ENCODE data around the gene CBX4. TPM values are rescaled to one million over a fixed set of nuclear protein-coding genes. Genes with fewer than 3 reads are reported as not detected.

The CBX4 gene
- total and polyA plus RNA-seq, 2 of the 4 experiments (the other 2 are of a cell fraction) = 3.2 to 9.4 TPM

DNA sequence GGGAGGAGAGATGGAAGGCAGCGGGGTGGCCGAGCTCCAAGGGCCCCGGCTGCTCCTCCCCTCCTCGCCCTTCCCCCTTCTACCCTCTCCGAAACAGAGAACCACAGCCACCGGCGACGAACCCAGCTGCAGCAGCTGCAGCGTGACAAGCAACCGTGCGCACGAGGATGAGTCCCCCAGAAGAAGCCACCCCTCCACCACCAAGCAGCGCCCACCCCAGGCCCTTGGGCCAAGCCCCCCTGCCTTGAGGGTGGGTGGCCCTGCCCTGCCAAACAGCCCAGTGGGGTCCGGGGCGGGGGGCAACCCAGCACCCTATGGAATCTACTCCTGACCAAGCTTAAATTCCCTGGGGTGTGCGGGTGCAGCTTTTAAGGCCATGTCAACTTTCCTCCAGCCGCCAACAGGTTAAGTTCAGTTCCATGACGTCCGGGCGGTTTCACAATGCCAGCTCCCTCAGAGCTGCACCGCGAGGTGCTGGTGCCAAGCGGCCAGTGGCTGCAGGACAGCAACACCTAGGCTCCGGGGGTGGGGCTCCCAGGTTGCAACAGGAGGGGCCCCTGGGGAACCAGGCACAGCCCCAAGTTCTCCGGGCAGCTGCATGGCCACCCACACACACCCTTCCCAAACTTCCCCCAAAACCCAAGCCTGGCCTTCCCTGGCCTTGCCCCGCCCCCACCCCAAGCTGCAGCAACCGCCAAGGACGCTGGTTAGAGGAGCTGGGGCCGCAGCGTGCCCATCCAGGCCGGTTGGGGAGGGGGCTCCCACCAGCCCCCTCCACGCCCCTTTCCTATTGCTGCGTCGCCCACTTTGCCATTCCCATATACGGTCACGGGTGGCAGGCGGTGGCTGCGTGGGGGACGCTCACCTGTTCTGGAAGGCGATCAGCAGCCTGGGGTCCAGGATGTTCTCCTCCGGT lies 2.0 kb downstream of the CBX4 start (continued):
- TF ChIP-seq, protein P1, sequence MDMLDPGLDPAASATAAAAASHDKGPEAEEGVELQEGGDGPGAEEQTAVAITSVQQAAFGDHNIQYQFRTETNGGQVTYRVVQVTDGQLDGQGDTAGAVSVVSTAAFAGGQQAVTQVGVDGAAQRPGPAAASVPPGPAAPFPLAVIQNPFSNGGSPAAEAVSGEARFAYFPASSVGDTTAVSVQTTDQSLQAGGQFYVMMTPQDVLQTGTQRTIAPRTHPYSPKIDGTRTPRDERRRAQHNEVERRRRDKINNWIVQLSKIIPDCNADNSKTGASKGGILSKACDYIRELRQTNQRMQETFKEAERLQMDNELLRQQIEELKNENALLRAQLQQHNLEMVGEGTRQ (IDR thresholded peaks at IDR 0.05; ENCODE audit: low read depth, low read length) = no peak
- no peak for TF ChIP-seq NFE2L2 (IDR thresholded peaks at IDR 0.05; ENCODE audit: low read depth, low read length)

Measured in IMR-90 (cell line).